Mesenchymal stem cell (in vitro differentiated cells and primary cell): ENCODE measurements around the gene XRCC4.

Experiments used
- DNase-seq: peaks from one replicate; pipeline ENCODE4 v3.0.0-alpha.2; 2013
- H2AFZ ChIP-seq: one replicate; pipeline ENCODE4 v1.6.1; 2013; ENCODE audit warnings: low read depth, mild to moderate bottlenecking, control low read depth, inconsistent platforms, low read length, moderate library complexity
- H2AK5ac ChIP-seq: 2 replicates; pipeline ENCODE4 v1.6.1; 2013; ENCODE audit warnings: low read length, moderate library complexity, mild to moderate bottlenecking, inconsistent platforms; ENCODE audit not compliant: severe bottlenecking
- H2BK120ac ChIP-seq: one replicate; pipeline ENCODE4 v1.6.1; 2013; ENCODE audit warnings: low read depth, mild to moderate bottlenecking, inconsistent platforms, low read length, moderate library complexity
- H2BK12ac ChIP-seq, 2 experiments: one replicate each; pipeline ENCODE4 v1.6.1; 2013; ENCODE audit warnings: inconsistent platforms in 2 of 2, low read length in 2 of 2, mild to moderate bottlenecking in 2 of 2, moderate library complexity in 2 of 2, control low read depth in 1 of 2
- H2BK15ac ChIP-seq: one replicate; pipeline ENCODE4 v1.6.1; 2013; ENCODE audit warnings: mild to moderate bottlenecking, low read depth, inconsistent platforms; ENCODE audit not compliant: poor library complexity, severe bottlenecking
- H2BK5ac ChIP-seq: 2 replicates; pipeline ENCODE4 v1.6.1; 2013; ENCODE audit warnings: low read depth, mild to moderate bottlenecking, low read length, control low read depth, inconsistent platforms; ENCODE audit not compliant: poor library complexity, severe bottlenecking
- H3K14ac ChIP-seq, 2 experiments: one replicate each; pipeline ENCODE4 v1.6.1; 2013; ENCODE audit warnings: inconsistent platforms in 2 of 2, low read length in 2 of 2, control low read depth in 1 of 2, mild to moderate bottlenecking in 1 of 2, moderate library complexity in 1 of 2
- H3K18ac ChIP-seq, 2 experiments: one replicate each; pipeline ENCODE4 v1.6.1; 2013; ENCODE audit warnings: inconsistent platforms in 2 of 2, low read length in 2 of 2, control low read depth in 1 of 2, low read depth in 1 of 2, mild to moderate bottlenecking in 1 of 2
- H3K23ac ChIP-seq, 2 experiments: one replicate each; pipeline ENCODE4 v1.6.1; 2013; ENCODE audit warnings: inconsistent platforms in 2 of 2, low read length in 2 of 2, mild to moderate bottlenecking in 2 of 2, moderate library complexity in 2 of 2, control low read depth in 1 of 2
- H3K27ac ChIP-seq: 2 replicates; pipeline ENCODE4 v1.5.1; 2013; ENCODE audit warnings: mild to moderate bottlenecking, moderate library complexity, low read length, control low read depth, inconsistent platforms; ENCODE audit not compliant: poor library complexity, severe bottlenecking
- H3K27me3 ChIP-seq, 2 experiments: 2 replicates each; pipeline versions ENCODE4 v1.6.1 to v1.7.0; 2013; ENCODE audit warnings: low read length in 2 of 2, mild to moderate bottlenecking in 2 of 2, moderate library complexity in 2 of 2, control low read depth in 1 of 2, inconsistent platforms in 1 of 2; ENCODE audit not compliant: control insufficient read depth in 1 of 2, insufficient read depth in 1 of 2
- H3K36me3 ChIP-seq, 2 experiments: 2 replicates each; pipeline versions ENCODE4 v1.6.1 to v1.7.0; 2013; ENCODE audit warnings: low read length in 2 of 2, control low read depth in 1 of 2, inconsistent platforms in 1 of 2, low read depth in 1 of 2, mild to moderate bottlenecking in 1 of 2; ENCODE audit not compliant: insufficient read depth in 2 of 2, control insufficient read depth in 1 of 2
- H3K4ac ChIP-seq, 2 experiments: one replicate each; pipeline ENCODE4 v1.6.1; 2013; ENCODE audit warnings: inconsistent platforms in 2 of 2, low read length in 2 of 2, mild to moderate bottlenecking in 2 of 2, moderate library complexity in 2 of 2, control low read depth in 1 of 2, low read depth in 1 of 2
- H3K4me1 ChIP-seq: 2 replicates; pipeline ENCODE4 v1.6.1; 2013; ENCODE audit warnings: low read depth, low read length, control low read depth; ENCODE audit not compliant: control insufficient read depth, insufficient read depth
- H3K4me2 ChIP-seq: 2 replicates; pipeline ENCODE4 v1.6.1; 2013; ENCODE audit warnings: low read length, mild to moderate bottlenecking, inconsistent platforms; ENCODE audit not compliant: poor library complexity, severe bottlenecking
- H3K4me3 ChIP-seq, 2 experiments: 2 replicates each; pipeline versions ENCODE4 v1.5.1 to v1.7.0; 2013; ENCODE audit warnings: low read length in 2 of 2, mild to moderate bottlenecking in 2 of 2, control low read depth in 1 of 2, low read depth in 1 of 2; ENCODE audit not compliant: insufficient read depth in 1 of 2
- H3K79me1 ChIP-seq: replicated peaks from 2 replicates; pipeline ENCODE4 v1.6.1; 2013; ENCODE audit warnings: mild to moderate bottlenecking, control low read depth, low read length, inconsistent platforms; ENCODE audit not compliant: poor library complexity, severe bottlenecking
- H3K9ac ChIP-seq: 2 replicates; pipeline ENCODE4 v1.7.0; 2013; ENCODE audit warnings: mild to moderate bottlenecking, low read length, moderate library complexity
- H3K9me3 ChIP-seq: 2 replicates; pipeline ENCODE4 v1.7.0; 2013; ENCODE audit warnings: mild to moderate bottlenecking, low read length; ENCODE audit not compliant: control insufficient read depth
- H4K8ac ChIP-seq: one replicate; pipeline ENCODE4 v1.6.1; 2013; ENCODE audit warnings: inconsistent platforms, mild to moderate bottlenecking, low read length, moderate library complexity
- H4K91ac ChIP-seq: one replicate; pipeline ENCODE4 v1.6.1; 2013; ENCODE audit warnings: mild to moderate bottlenecking, low read length, inconsistent platforms
- WGBS: methylation state at CpG from one replicate; pipeline ENCODE4 v1.1.7; 2013; ENCODE audit warnings: mixed read lengths; 5-methylcytosine and 5-hydroxymethylcytosine counted together

Gene XRCC4

GRCh38 chr5:83071286-83072051 is 5.9 kb upstream of the XRCC4 start:
- Histone ChIP-seq H2BK120ac (no peak overlapping the region), H3K9me3 (no peaks in the 10 kb centered on the region), H3K36me3 (peaks cover 0 to 21% of the 10 kb centered on the region in 2 experiments), H2AFZ (no peak overlapping the region), H3K4me2 (no peak overlapping the region), H3K79me1 (no peaks in the 10 kb centered on the region), H3K23ac (no peak overlapping the region), H2BK5ac (no peak overlapping the region), H2AK5ac (no peak overlapping the region), H3K9ac (no peak overlapping the region), H2BK12ac (no peak overlapping the region), H3K14ac (no peak overlapping the region), H3K4me3 (no peak overlapping the region), H4K8ac (no peak overlapping the region), H3K4ac (no peak overlapping the region), H3K18ac (no peak overlapping the region), H3K4me1 (peaks cover 4% of the 10 kb centered on the region), H4K91ac (no peak overlapping the region), H3K27ac (no peak overlapping the region), H3K27me3 (no peaks in the 10 kb centered on the region), H2BK15ac (no peak overlapping the region)
- DNase-seq: no peak
- WGBS: no CpG with 5 or more reads among the region's 2 CpGs

GRCh38 chr5:83072966-83073365 is 4.4 kb upstream of the XRCC4 start:
- no peaks in the 10 kb centered on the region for H3K27me3 ChIP-seq
- H2BK120ac ChIP-seq: no peak overlapping the region
- no peak overlapping the region for H2AK5ac ChIP-seq
- H3K9me3 ChIP-seq: no peaks in the 10 kb centered on the region
- H3K18ac ChIP-seq: no peak overlapping the region
- H3K4me3 ChIP-seq: no peak overlapping the region
- H4K8ac ChIP-seq: no peak overlapping the region
- H2AFZ ChIP-seq: no peak overlapping the region
- over 99% methylated on average over 6 of the region's 6 CpGs for WGBS
- peaks cover 5% of the 10 kb centered on the region for H3K79me1 ChIP-seq
- no peak overlapping the region for H2BK5ac ChIP-seq
- H3K36me3 ChIP-seq: peaks cover 0 to 21% of the 10 kb centered on the region in 2 experiments
- H3K4me2 ChIP-seq: no peak overlapping the region
- no peak overlapping the region for H3K23ac ChIP-seq
- H3K4me1 ChIP-seq: peaks cover 4% of the 10 kb centered on the region
- H3K4ac ChIP-seq: no peak overlapping the region
- H2BK12ac ChIP-seq: no peak overlapping the region
- no peak overlapping the region for H3K14ac ChIP-seq
- no peak overlapping the region for H2BK15ac ChIP-seq
- no peak for DNase-seq
- no peak overlapping the region for H3K9ac ChIP-seq
- no peak overlapping the region for H4K91ac ChIP-seq
- H3K27ac ChIP-seq: no peak overlapping the region

- no peak overlapping the region for H4K91ac ChIP-seq
- H3K23ac ChIP-seq: no peak overlapping the region
- peak overlapping the region; percentile 94 for H2BK15ac ChIP-seq
- H2BK120ac ChIP-seq: no peak overlapping the region
- H4K8ac ChIP-seq: peak overlapping the region; percentile 85
- no peak overlapping the region for H2BK12ac ChIP-seq
- H3K14ac ChIP-seq: no peak overlapping the region
- H3K9ac ChIP-seq: peak overlapping the region; percentile 97
- peak; percentile 64 for DNase-seq
- H3K4me3 ChIP-seq: peak overlapping the region; percentile 66 to 95
- H3K18ac ChIP-seq: peak overlapping the region; percentile 71 to 84
- peaks cover 0 to 20% of the 10 kb centered on the region in 2 experiments for H3K36me3 ChIP-seq
- H3K4me1 ChIP-seq: peaks cover 2% of the 10 kb centered on the region
- no peak overlapping the region for H2AK5ac ChIP-seq
- peaks cover 10% of the 10 kb centered on the region for H3K79me1 ChIP-seq
- no peaks in the 10 kb centered on the region for H3K9me3 ChIP-seq
- WGBS: 5% methylated on average over 13 of the region's 14 CpGs
- peak overlapping the region in 1 of 2 experiments; percentile 94 for H3K4ac ChIP-seq
- H3K27ac ChIP-seq: peak overlapping the region; percentile 82
- H2AFZ ChIP-seq: peak overlapping the region; percentile 92
- peak overlapping the region; percentile 76 for H2BK5ac ChIP-seq
- no peaks in the 10 kb centered on the region for H3K27me3 ChIP-seq
- H3K4me2 ChIP-seq: peak overlapping the region; percentile 93
Measured at GRCh38 chr5:83077662-83078261, 415 bp downstream of the XRCC4 start.

GRCh38 chr5:83082750-83083149 is 5.4 kb downstream of the XRCC4 start:
- Histone ChIP-seq H3K27ac (no peak overlapping the region), H3K9me3 (no peaks in the 10 kb centered on the region), H3K9ac (no peak overlapping the region), H4K91ac (no peak overlapping the region), H3K79me1 (peaks cover 11% of the 10 kb centered on the region), H2BK12ac (no peak overlapping the region), H2BK15ac (no peak overlapping the region), H3K23ac (no peak overlapping the region), H3K18ac (no peak overlapping the region), H3K4me1 (no peaks in the 10 kb centered on the region), H3K4ac (no peak overlapping the region), H4K8ac (no peak overlapping the region), H2AK5ac (no peak overlapping the region), H3K14ac (no peak overlapping the region), H2BK120ac (no peak overlapping the region), H2BK5ac (no peak overlapping the region), H2AFZ (no peak overlapping the region), H3K4me2 (no peak overlapping the region), H3K36me3 (no peaks in the 10 kb centered on the region), H3K27me3 (no peaks in the 10 kb centered on the region), H3K4me3 (no peak overlapping the region)
- no peak for DNase-seq
